Measurements from ENCODE around the gene SMIM31. TPM values are rescaled to one million over a fixed set of nuclear protein-coding genes. Genes with fewer than 3 reads are reported as not detected.

Gene SMIM31
- total and polyA plus RNA-seq, 2 donors (not counting 1 experiment from before 2014, with no cell fraction given), result not detected

DNA sequence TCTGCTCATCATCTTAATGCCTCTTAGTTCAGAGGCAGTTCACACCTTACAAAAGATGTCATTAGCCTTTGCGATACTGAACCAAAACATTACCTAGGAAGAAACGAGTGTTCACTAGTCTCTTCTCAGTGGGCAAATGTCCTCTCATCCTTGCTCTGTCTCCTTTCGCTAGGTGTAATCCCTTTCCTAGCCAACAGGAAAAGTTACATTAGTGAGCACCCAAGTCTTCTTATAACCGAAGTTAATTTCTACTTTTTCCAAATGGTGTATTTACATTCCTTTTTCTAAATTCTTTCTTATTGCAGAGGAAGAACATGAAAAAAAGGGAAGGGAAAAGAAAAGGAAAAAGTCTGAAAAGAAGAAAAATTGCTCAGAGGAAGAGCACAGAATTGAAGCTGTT is 46.9 kb downstream of the SMIM31 start:
- no peaks in the 10 kb centered on the region for H3K79me2 ChIP-seq (ENCODE audit: control insufficient read depth, insufficient read depth, low read length)

DNA sequence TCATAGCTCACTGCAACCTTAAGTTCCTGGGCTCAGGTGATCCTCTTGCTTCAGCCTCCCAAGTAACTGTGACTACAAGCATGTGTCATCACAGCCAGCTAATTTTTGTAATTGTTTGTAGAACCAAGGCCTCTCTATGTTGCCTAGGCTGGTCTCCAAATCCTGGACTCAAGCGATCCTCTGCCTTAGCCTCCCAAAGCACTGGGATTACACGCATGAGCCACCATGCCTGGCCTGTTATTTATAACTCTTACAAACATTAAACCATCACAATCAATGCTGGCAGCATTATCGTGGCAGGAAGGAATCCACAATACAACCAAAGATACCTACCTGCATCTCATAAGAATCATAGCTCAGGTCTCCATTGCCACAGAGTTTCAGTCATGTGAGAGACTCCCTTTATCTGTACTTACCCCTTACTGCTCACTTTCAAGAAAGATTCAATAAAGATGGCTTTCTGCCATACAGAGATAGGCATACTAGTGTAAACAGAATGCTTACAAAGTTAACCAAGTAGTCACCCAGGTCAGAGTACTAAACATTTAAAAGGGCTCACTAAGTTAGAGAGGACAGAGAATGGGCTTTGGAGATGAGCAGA is 48.5 kb downstream of the SMIM31 start:
- Histone ChIP-seq H4K20me1 (ENCODE audit: control insufficient read depth, insufficient read depth, low read length, poor library complexity, severe bottlenecking) (no peaks in the 10 kb centered on the region), H3K36me3 (replicated peaks in 1 of 2; ENCODE audit: control extremely low read depth in 1 of 2, control insufficient read depth in 1 of 2, extremely low read depth in 1 of 2, insufficient read depth in 2 of 2, low read length in 1 of 2) (no peaks in the 10 kb centered on the region), H3K4me3 (ENCODE audit: control extremely low read depth in 1 of 5, extremely low read depth in 1 of 5, insufficient read depth in 1 of 5, low read depth in 2 of 5, low read length in 4 of 5) (no peak overlapping the region), H3K27me3 (replicated peaks in 1 of 4; ENCODE audit: control extremely low read depth in 1 of 4, control insufficient read depth in 3 of 4, insufficient read depth in 4 of 4, low read length in 3 of 4) (no peaks in the 10 kb centered on the region), H3K9me3 (ENCODE audit: control extremely low read depth in 1 of 3, control insufficient read depth in 2 of 3, insufficient read depth in 1 of 3, low read length in 2 of 3) (no peaks in the 10 kb centered on the region), H3K79me2 (ENCODE audit: control insufficient read depth, insufficient read depth, low read length) (no peaks in the 10 kb centered on the region), H3K4me1 (ENCODE audit: control insufficient read depth in 2 of 2, insufficient read depth in 2 of 2, low read length in 2 of 2) (no peaks in the 10 kb centered on the region), H3K27ac (ENCODE audit: low read length in 2 of 2) (no peak overlapping the region), H3K4me2 (replicated peaks; ENCODE audit: low read depth, low read length, poor library complexity, severe bottlenecking) (no peak overlapping the region), H2AFZ (ENCODE audit: insufficient read depth, low read depth, low read length, poor library complexity, severe bottlenecking) (no peak overlapping the region), H3K9ac (ENCODE audit: low read length) (no peak overlapping the region)
- no peaks in the 10 kb centered on the region for H3K4me1 Mint-ChIP-seq
- no peak overlapping the region for H3K27ac Mint-ChIP-seq
- no peak overlapping the region for H3K4me3 Mint-ChIP-seq
- H3K9me3 Mint-ChIP-seq (ENCODE audit: insufficient read depth), result no peaks in the 10 kb centered on the region
- WGBS (ENCODE audit: insufficient coverage), result 96% methylated on average over 3 of the region's 3 CpGs
- ATAC-seq (ENCODE audit: low read depth) (no peak), DNase-seq (no peak)
- ChIA-PET CTCF (no interaction called here), POLR2A (no interaction called here)
- TF ChIP-seq, protein P1, sequence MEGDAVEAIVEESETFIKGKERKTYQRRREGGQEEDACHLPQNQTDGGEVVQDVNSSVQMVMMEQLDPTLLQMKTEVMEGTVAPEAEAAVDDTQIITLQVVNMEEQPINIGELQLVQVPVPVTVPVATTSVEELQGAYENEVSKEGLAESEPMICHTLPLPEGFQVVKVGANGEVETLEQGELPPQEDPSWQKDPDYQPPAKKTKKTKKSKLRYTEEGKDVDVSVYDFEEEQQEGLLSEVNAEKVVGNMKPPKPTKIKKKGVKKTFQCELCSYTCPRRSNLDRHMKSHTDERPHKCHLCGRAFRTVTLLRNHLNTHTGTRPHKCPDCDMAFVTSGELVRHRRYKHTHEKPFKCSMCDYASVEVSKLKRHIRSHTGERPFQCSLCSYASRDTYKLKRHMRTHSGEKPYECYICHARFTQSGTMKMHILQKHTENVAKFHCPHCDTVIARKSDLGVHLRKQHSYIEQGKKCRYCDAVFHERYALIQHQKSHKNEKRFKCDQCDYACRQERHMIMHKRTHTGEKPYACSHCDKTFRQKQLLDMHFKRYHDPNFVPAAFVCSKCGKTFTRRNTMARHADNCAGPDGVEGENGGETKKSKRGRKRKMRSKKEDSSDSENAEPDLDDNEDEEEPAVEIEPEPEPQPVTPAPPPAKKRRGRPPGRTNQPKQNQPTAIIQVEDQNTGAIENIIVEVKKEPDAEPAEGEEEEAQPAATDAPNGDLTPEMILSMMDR (IDR thresholded peaks at IDR 0.05), result no peak
- TF ChIP-seq EZH2 (IDR thresholded peaks at IDR 0.05; ENCODE audit: borderline replicate concordance, insufficient read depth, low read depth, low read length, poor library complexity, severe bottlenecking), result no peak
- H3K27me3 Mint-ChIP-seq, result peaks cover 3% of the 10 kb centered on the region
- intact Hi-C loops (cut with micrococcal nuclease), result no loop called here

More for the DNA sequence above, 46.9 kb downstream of the SMIM31 start:
- H3K9me3 ChIP-seq (ENCODE audit: control extremely low read depth in 1 of 3, control insufficient read depth in 2 of 3, insufficient read depth in 1 of 3, low read length in 2 of 3), result no peaks in the 10 kb centered on the region
- H3K9ac ChIP-seq (ENCODE audit: low read length), result no peak overlapping the region
- CTCF ChIA-PET, result no interaction called here
- H3K4me1 ChIP-seq (ENCODE audit: control insufficient read depth in 2 of 2, insufficient read depth in 2 of 2, low read length in 2 of 2), result no peaks in the 10 kb centered on the region
- no peak overlapping the region for H3K27ac ChIP-seq (ENCODE audit: low read length in 2 of 2)
- Mint-ChIP-seq H3K9me3 (ENCODE audit: insufficient read depth) (no peaks in the 10 kb centered on the region), H3K4me1 (no peaks in the 10 kb centered on the region), H3K27ac (no peak overlapping the region), H3K4me3 (no peak overlapping the region), H3K27me3 (peaks cover 3% of the 10 kb centered on the region)
- no peaks in the 10 kb centered on the region for H3K36me3 ChIP-seq (replicated peaks in 1 of 2; ENCODE audit: control extremely low read depth in 1 of 2, control insufficient read depth in 1 of 2, extremely low read depth in 1 of 2, insufficient read depth in 2 of 2, low read length in 1 of 2)
- TF ChIP-seq EZH2 (IDR thresholded peaks at IDR 0.05; ENCODE audit: borderline replicate concordance, insufficient read depth, low read depth, low read length, poor library complexity, severe bottlenecking), result no peak
- TF ChIP-seq, protein P1 (IDR thresholded peaks at IDR 0.05), result no peak
- POLR2A ChIA-PET, result no interaction called here
- no peaks in the 10 kb centered on the region for H3K27me3 ChIP-seq (replicated peaks in 1 of 4; ENCODE audit: control extremely low read depth in 1 of 4, control insufficient read depth in 3 of 4, insufficient read depth in 4 of 4, low read length in 3 of 4)
- DNase-seq, result no peak
- H3K4me2 ChIP-seq (replicated peaks; ENCODE audit: low read depth, low read length, poor library complexity, severe bottlenecking), result no peak overlapping the region
- intact Hi-C loops (cut with micrococcal nuclease), result no loop called here
- H4K20me1 ChIP-seq (ENCODE audit: control insufficient read depth, insufficient read depth, low read length, poor library complexity, severe bottlenecking), result no peaks in the 10 kb centered on the region
- H3K4me3 ChIP-seq (ENCODE audit: control extremely low read depth in 1 of 5, extremely low read depth in 1 of 5, insufficient read depth in 1 of 5, low read depth in 2 of 5, low read length in 4 of 5), result no peak overlapping the region
- no peak overlapping the region for H2AFZ ChIP-seq (ENCODE audit: insufficient read depth, low read depth, low read length, poor library complexity, severe bottlenecking)
- WGBS (ENCODE audit: insufficient coverage), result 71% methylated on average over 2 of the region's 4 CpGs
- ATAC-seq (ENCODE audit: low read depth), result no peak

Data from B cell (primary cell).